Rectal smooth muscle tissue (tissue), 1 donor: ENCODE results near the gene BCDIN3D.

Experiments used
- H3K27ac ChIP-seq: one replicate; pipeline ENCODE4 v1.7.0; 2013; ENCODE audit warnings: low read depth, low read length, inconsistent platforms
- H3K27me3 ChIP-seq: one replicate; pipeline ENCODE4 v1.7.0; 2013; ENCODE audit warnings: low read length; ENCODE audit not compliant: control insufficient read depth, insufficient read depth
- H3K36me3 ChIP-seq: one replicate; pipeline ENCODE4 v1.7.0; 2013; ENCODE audit warnings: low read length; ENCODE audit not compliant: control insufficient read depth, insufficient read depth
- H3K4me1 ChIP-seq: one replicate; pipeline ENCODE4 v1.7.0; 2013; ENCODE audit warnings: low read length; ENCODE audit not compliant: control insufficient read depth, insufficient read depth
- H3K4me3 ChIP-seq: one replicate; pipeline ENCODE4 v1.7.0; 2013; ENCODE audit warnings: low read length
- H3K9ac ChIP-seq: one replicate; pipeline ENCODE4 v1.7.0; 2013; ENCODE audit warnings: low read length

The BCDIN3D gene

DNA sequence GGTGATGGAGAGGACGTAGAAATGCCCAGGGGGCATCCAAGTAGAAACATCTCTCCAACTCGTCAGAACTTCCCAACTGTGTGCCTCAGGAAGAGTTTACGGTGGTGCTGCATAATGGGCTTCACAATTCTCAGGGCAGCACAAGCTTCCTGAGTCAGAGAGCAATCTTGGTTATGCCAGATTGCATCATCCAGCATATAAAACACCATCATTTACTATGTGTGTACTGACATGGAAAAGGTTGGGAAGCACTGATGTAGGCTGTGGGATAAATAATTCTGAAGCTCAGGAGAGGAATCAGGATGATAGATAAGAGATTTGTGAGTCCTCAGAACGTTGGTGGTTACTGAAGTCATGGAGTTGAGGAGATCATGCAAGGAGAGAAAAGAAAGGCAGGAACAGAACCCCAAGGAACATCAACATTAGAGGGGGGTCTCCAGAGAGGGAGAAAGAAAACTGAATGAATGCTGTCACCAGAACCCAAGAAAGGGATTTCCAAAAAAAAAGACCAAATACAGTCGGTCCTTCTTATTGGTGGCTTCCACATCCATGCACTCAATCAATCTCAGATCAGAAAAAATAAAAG is 10.0 kb downstream of the BCDIN3D start:
- Histone ChIP-seq H3K36me3 (no peaks in the 10 kb centered on the region), H3K9ac (no peak overlapping the region), H3K4me1 (peaks cover 6% of the 10 kb centered on the region), H3K27me3 (no peaks in the 10 kb centered on the region), H3K4me3 (no peak overlapping the region), H3K27ac (no peak overlapping the region)

GRCh38 chr12:49831717-49832116 is 11.2 kb downstream of the BCDIN3D start:
- Histone ChIP-seq H3K27me3 (no peaks in the 10 kb centered on the region), H3K36me3 (no peaks in the 10 kb centered on the region), H3K9ac (no peak overlapping the region), H3K27ac (no peak overlapping the region), H3K4me1 (peaks cover 9% of the 10 kb centered on the region), H3K4me3 (no peak overlapping the region)

- Histone ChIP-seq H3K27ac (peak within 1 kb of the TSS; percentile 92), H3K9ac (peak within 1 kb of the TSS; percentile 57), H3K4me1 (peaks cover 13% of the 10 kb centered on the region), H3K36me3 (no peaks in the 10 kb centered on the region), H3K27me3 (no peaks in the 10 kb centered on the region), H3K4me3 (peak within 1 kb of the TSS; percentile 78)
Measured at GRCh38 chr12:49828133-49829091, 14.5 kb downstream of the BCDIN3D start, which contains the start of gene NCKAP5L. Gene NCKAP5L, minus strand, starts transcription at chr12:49828413. Its CDS starts 24,369 bp downstream, at chr12:49804044.

GRCh38 chr12:49827401-49828099 is 15.4 kb downstream of the BCDIN3D start:
- peak overlapping the region; percentile 33 for H3K9ac ChIP-seq

DNA sequence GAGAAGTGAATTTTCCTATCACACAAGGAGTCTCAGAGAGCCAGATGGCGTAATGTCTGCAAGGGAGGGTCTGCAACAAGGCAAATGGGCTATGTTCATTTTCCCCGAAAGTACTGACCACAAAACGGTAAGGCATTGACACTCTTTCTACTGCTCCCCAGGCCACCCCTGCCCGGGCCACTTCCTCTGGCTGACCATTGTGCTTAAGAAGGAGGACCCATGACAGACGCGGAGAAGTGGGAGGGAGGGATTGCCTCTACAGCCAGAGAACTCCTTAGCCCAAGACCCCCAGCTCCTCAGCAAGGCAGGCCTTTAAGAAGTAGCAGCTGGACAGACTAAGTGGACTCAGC is 15.9 kb downstream of the BCDIN3D start:
- Histone ChIP-seq H3K36me3 (no peaks in the 10 kb centered on the region), H3K4me3 (peak overlapping the region; percentile 78), H3K4me1 (peaks cover 13% of the 10 kb centered on the region), H3K27me3 (no peaks in the 10 kb centered on the region), H3K27ac (peak overlapping the region; percentile 92), H3K9ac (no peak overlapping the region)

More at GRCh38 chr12:49827401-49828099, 15.4 kb downstream of the BCDIN3D start:
- H3K27ac ChIP-seq, result peak overlapping the region; percentile 92
- H3K4me1 ChIP-seq, result peaks cover 13% of the 10 kb centered on the region
- H3K27me3 ChIP-seq, result no peaks in the 10 kb centered on the region
- H3K36me3 ChIP-seq, result no peaks in the 10 kb centered on the region
- peak overlapping the region; percentile 78 for H3K4me3 ChIP-seq

DNA sequence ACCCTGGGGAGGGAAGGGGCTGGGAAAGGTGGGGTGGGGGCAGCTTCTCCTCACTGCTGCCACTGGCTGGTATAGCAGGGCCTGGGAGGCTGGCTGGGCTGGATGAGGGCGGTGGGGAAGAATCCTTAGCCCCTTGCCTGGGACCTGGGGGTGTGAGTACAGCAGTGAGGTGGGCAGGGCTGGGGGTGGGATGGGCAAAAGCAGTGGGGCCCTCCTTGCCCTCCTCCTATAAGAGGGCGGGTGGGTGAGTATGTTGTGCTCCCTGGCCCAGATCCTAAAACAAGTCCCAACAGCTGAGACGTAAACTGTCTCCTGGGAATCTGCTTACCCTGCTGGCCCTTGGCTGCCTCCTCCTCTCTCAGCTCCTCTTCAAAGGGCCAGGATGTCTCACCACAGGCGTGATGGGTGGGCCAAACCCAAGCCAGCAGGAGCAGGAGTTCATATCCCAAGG is 16.9 kb downstream of the BCDIN3D start:
- no peak overlapping the region for H3K27ac ChIP-seq
- H3K36me3 ChIP-seq, result no peaks in the 10 kb centered on the region
- H3K27me3 ChIP-seq, result no peaks in the 10 kb centered on the region
- H3K4me3 ChIP-seq, result no peak overlapping the region
- H3K4me1 ChIP-seq, result peaks cover 13% of the 10 kb centered on the region
- no peak overlapping the region for H3K9ac ChIP-seq

- no peaks in the 10 kb centered on the region for H3K27me3 ChIP-seq
- H3K27ac ChIP-seq, result peak overlapping the region; percentile 27
- peak overlapping the region; percentile 11 for H3K4me3 ChIP-seq
- H3K9ac ChIP-seq, result no peak overlapping the region
- H3K4me1 ChIP-seq, result peaks cover 13% of the 10 kb centered on the region
- no peaks in the 10 kb centered on the region for H3K36me3 ChIP-seq
Measured at GRCh38 chr12:49825360-49825970, 17.4 kb downstream of the BCDIN3D start.

- Histone ChIP-seq H3K27me3 (no peaks in the 10 kb centered on the region), H3K4me3 (peak overlapping the region; percentile 11), H3K9ac (no peak overlapping the region), H3K4me1 (peaks cover 13% of the 10 kb centered on the region), H3K36me3 (no peaks in the 10 kb centered on the region), H3K27ac (no peak overlapping the region)
Measured at GRCh38 chr12:49824895-49825294, 18.0 kb downstream of the BCDIN3D start.

DNA sequence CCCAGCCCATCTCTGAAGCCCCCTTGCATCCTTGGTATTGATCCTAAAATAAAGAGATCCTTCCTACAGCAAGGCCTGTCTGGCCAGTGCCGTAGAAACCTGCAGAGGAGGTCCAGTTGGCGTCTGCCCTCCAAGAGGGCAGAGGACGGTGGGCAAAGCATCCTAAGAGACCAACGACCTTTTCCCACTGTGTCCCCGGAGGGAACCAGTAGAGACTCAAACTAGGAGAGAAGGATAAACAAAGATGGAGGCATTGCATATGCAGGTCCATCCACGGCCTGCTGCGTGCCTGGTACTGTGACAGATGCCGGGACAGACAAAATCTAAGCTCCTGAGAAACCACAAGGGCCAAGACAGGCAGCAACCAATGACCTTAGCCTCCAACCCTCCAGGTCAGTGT is 18.5 kb downstream of the BCDIN3D start:
- no peak overlapping the region for H3K4me3 ChIP-seq
- no peaks in the 10 kb centered on the region for H3K27me3 ChIP-seq
- H3K9ac ChIP-seq, result no peak overlapping the region
- peaks cover 13% of the 10 kb centered on the region for H3K4me1 ChIP-seq
- no peak overlapping the region for H3K27ac ChIP-seq
- H3K36me3 ChIP-seq, result no peaks in the 10 kb centered on the region

DNA sequence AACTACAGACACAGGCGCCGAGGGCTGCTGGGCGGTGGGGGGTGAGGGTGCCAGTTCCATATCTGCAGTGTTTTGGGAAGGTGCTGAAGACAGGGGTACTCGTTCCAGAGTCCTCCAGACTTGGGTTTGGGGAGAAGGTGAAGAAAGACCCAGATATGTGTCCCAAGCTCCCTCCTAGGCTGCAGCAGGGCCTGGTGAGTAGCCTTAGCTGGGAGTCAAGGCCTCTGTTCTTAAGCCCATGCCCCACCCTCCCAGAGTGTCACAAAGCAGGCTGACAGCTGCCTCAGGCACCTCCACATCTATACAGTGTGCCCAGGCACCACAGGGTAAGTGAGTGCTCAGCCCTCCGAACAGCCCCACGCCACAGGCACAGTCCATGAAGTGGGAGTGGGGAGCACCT is 19.0 kb downstream of the BCDIN3D start:
- no peaks in the 10 kb centered on the region for H3K27me3 ChIP-seq
- H3K27ac ChIP-seq, result no peak overlapping the region
- H3K36me3 ChIP-seq, result no peaks in the 10 kb centered on the region
- H3K9ac ChIP-seq, result no peak overlapping the region
- H3K4me3 ChIP-seq, result no peak overlapping the region
- H3K4me1 ChIP-seq, result peaks cover 10% of the 10 kb centered on the region

GRCh38 chr12:49823350-49823749 is 19.6 kb downstream of the BCDIN3D start:
- H3K36me3 ChIP-seq, result no peaks in the 10 kb centered on the region
- H3K27ac ChIP-seq, result no peak overlapping the region
- H3K4me3 ChIP-seq, result no peak overlapping the region
- H3K27me3 ChIP-seq, result no peaks in the 10 kb centered on the region
- no peak overlapping the region for H3K9ac ChIP-seq
- peaks cover 7% of the 10 kb centered on the region for H3K4me1 ChIP-seq
